A549 (cell line): ENCODE data around the gene H6PD. TPM values are rescaled to one million over a fixed set of nuclear protein-coding genes. Genes with fewer than 3 reads are reported as not detected.

Experiments used
- ATAC-seq, 2 experiments: fragments of 200-7000 bp in 1 of 2; fragments of >200 bp in 1 of 2; cut with Nextera tagmentation in 1 of 2; cut with Tn5 transposase in 1 of 2; 3 replicates each; pipeline versions ENCODE4 v1.8.0 to v1.9.1; 2018 to 2020; ENCODE audit warnings: mild to moderate bottlenecking in 1 of 2, moderate library complexity in 1 of 2
- CTCF ChIA-PET: fragments of 300-600 bp; sonication (Branson Sonifier 250); formaldehyde crosslinking; extraction: SDS; loops from one replicate; lab custom pipeline; 2021; ENCODE audit warnings: antibody characterized with exemption, inconsistent platforms; lab: Yijun Ruan, JAX
- POLR2A ChIA-PET: fragments of 350-600 bp; formaldehyde crosslinking; extraction: SDS; loops from one replicate; lab custom pipeline; 2021; ENCODE audit warnings: antibody characterized with exemption, inconsistent platforms; lab: Yijun Ruan, JAX
- DNase-seq, 2 experiments: peaks; one replicate each; pipeline versions ENCODE4 v3.0.0 to v3.0.0-alpha.2; 2011 to 2016; ENCODE audit warnings: low read depth in 1 of 2, low spot score in 1 of 2
- FAIRE-seq: peaks from 2 replicates; lab custom pipeline; 2011; peaks lifted over from hg19 to GRCh38; lab: Jason Lieb, UNC
- H3K27ac ChIP-seq, 2 experiments: fragments of >200 bp; sonication (Bioruptor Twin); formaldehyde crosslinking; 3 replicates each; pipeline ENCODE4 v1.5.1; 2016 to 2017
- H3K4me1 ChIP-seq: fragments of >200 bp; sonication (Bioruptor Twin); formaldehyde crosslinking; 3 replicates; pipeline ENCODE4 v1.6.1; 2016
- H3K4me2 ChIP-seq: fragments of >200 bp; sonication (Bioruptor Twin); formaldehyde crosslinking; 3 replicates; pipeline ENCODE4 v1.6.1; 2016
- H3K4me3 ChIP-seq: fragments of >200 bp; sonication (Bioruptor Twin); formaldehyde crosslinking; 3 replicates; pipeline ENCODE4 v1.5.1; 2016
- H3K9me3 ChIP-seq: fragments of >200 bp; sonication (Bioruptor Twin); formaldehyde crosslinking; 3 replicates; pipeline ENCODE4 v1.6.1; 2016
- BCL3 ChIP-seq: fragments of >200 bp; sonication (Bioruptor Twin); formaldehyde crosslinking; IDR thresholded peaks from 3 replicates; pipeline ENCODE4 v1.6.1; 2016
- BHLHE40 ChIP-seq: IDR thresholded peaks from 2 replicates; pipeline ENCODE4 v1.6.1; 2012; ENCODE audit warnings: low read depth, low read length, inconsistent platforms
- CEBPB ChIP-seq, 2 experiments: fragments of >200 bp in 1 of 2; sonication (Bioruptor Twin) in 1 of 2; formaldehyde crosslinking in 1 of 2; IDR thresholded peaks; 2 replicates each; pipeline ENCODE4 v1.6.1; 2012 to 2016
- CHD2 ChIP-seq: fragments of 150-350 bp; IDR thresholded peaks from 2 replicates; pipeline ENCODE4 v1.6.1; 2014; ENCODE audit warnings: low read length; ENCODE audit not compliant: partially characterized antibody
- ESRRA ChIP-seq: fragments of 150-350 bp; IDR thresholded peaks from 2 replicates; pipeline ENCODE4 v1.6.1; 2014; ENCODE audit warnings: mild to moderate bottlenecking, low read length, borderline replicate concordance
- FOSB ChIP-seq: fragments of 250-450 bp; sonication (Bioruptor Pico); IDR thresholded peaks from 2 replicates; pipeline ENCODE4 v1.5.0; 2020; ENCODE audit warnings: mild to moderate bottlenecking, moderate library complexity
- FOSL2 ChIP-seq, 2 experiments: fragments of 450-650 bp in 1 of 2; fragments of >200 bp in 1 of 2; sonication (Bioruptor Twin) in 1 of 2; formaldehyde crosslinking; IDR thresholded peaks; 2 replicates each; pipeline versions ENCODE4 v1.5.0 to v1.6.1; 2016 to 2020; ENCODE audit warnings: mild to moderate bottlenecking in 1 of 2, moderate library complexity in 1 of 2
- GATA3 ChIP-seq: IDR thresholded peaks from 2 replicates; pipeline ENCODE4 v1.6.1; 2012; ENCODE audit warnings: borderline replicate concordance
- HOXB13 ChIP-seq: fragments of 250-450 bp; sonication (Bioruptor Pico); IDR thresholded peaks from 2 replicates; pipeline ENCODE4 v1.5.0; 2020; ENCODE audit warnings: low read depth, mild to moderate bottlenecking, moderate library complexity
- HOXB5 ChIP-seq: fragments of 250-450 bp; sonication (Bioruptor Pico); IDR thresholded peaks from 2 replicates; pipeline ENCODE4 v1.5.0; 2020; ENCODE audit warnings: mild to moderate bottlenecking, moderate library complexity
- JUN ChIP-seq, 2 experiments: fragments of >200 bp; sonication (Bioruptor Twin); formaldehyde crosslinking; IDR thresholded peaks; 2 replicates in 1 of 2; 3 replicates in 1 of 2; pipeline ENCODE4 v1.6.1; 2016 to 2017
- JUNB ChIP-seq: fragments of >200 bp; sonication (Bioruptor Twin); formaldehyde crosslinking; IDR thresholded peaks from 2 replicates; pipeline ENCODE4 v1.6.1; 2016
- MAFK ChIP-seq: fragments of 450-650 bp; IDR thresholded peaks from 2 replicates; pipeline ENCODE4 v1.6.1; 2014; ENCODE audit not compliant: partially characterized antibody
- MAX ChIP-seq: IDR thresholded peaks from 2 replicates; pipeline ENCODE4 v1.6.1; 2012
- NFE2L2 ChIP-seq: fragments of 150-350 bp; conservative IDR thresholded peaks from 2 replicates; pipeline ENCODE4 v1.6.1; 2014; ENCODE audit warnings: low read length
- NPAS2 ChIP-seq: fragments of 250-450 bp; sonication (Bioruptor Pico); IDR thresholded peaks from 2 replicates; pipeline ENCODE4 v1.8.0; 2022; ENCODE audit warnings: mild to moderate bottlenecking, moderate library complexity, borderline replicate concordance
- POLR2A ChIP-seq: IDR thresholded peaks from 2 replicates; pipeline ENCODE4 v1.6.1; 2012; ENCODE audit warnings: mild to moderate bottlenecking, low read length
- POLR2AphosphoS2 ChIP-seq: conservative IDR thresholded peaks from 2 replicates; pipeline ENCODE4 v1.6.1; 2012; ENCODE audit warnings: low read length, improper control_type of control experiment, inconsistent platforms
- RAD21 ChIP-seq, 2 experiments: fragments of >200 bp in 1 of 2; sonication (Bioruptor Twin) in 1 of 2; formaldehyde crosslinking in 1 of 2; IDR thresholded peaks in 1 of 2; conservative IDR thresholded peaks in 1 of 2; 2 replicates in 1 of 2; 3 replicates in 1 of 2; pipeline ENCODE4 v1.6.1; 2012 to 2018; ENCODE audit warnings: inconsistent platforms in 1 of 2
- RARB ChIP-seq: fragments of 250-450 bp; sonication (Bioruptor Pico); IDR thresholded peaks from 2 replicates; pipeline ENCODE4 v1.8.0; 2021; ENCODE audit warnings: mild to moderate bottlenecking, moderate library complexity
- RFX5 ChIP-seq: fragments of 450-650 bp; IDR thresholded peaks from 2 replicates; pipeline ENCODE4 v1.7.1; 2014; ENCODE audit warnings: antibody characterized with exemption, mild to moderate bottlenecking, moderate library complexity
- ZC3H11A ChIP-seq: fragments of 450-650 bp; IDR thresholded peaks from 2 replicates; pipeline ENCODE4 v1.6.1; 2014; ENCODE audit warnings: antibody characterized with exemption, mild to moderate bottlenecking
- ZFP36 ChIP-seq: fragments of 450-650 bp; IDR thresholded peaks from 2 replicates; pipeline ENCODE4 v1.6.1; 2014; ENCODE audit warnings: borderline replicate concordance; ENCODE audit not compliant: partially characterized antibody
- WGBS: methylation state at CpG from one replicate; pipeline ENCODE4 v1.1.6; 2017; ENCODE audit errors: missing lambda C conversion rate; 5-methylcytosine and 5-hydroxymethylcytosine counted together
- polyA plus RNA-seq, 4 experiments: library from polyadenylated mRNA; depleted of rRNA in 3 of 4; stranded (reverse); fragments of >200 nt; fragmentation: RNase III in 1 of 4; extraction: RNeasy Plus Mini Kit Qiagen cat#74134 plus additional on column Dnase treatment in 1 of 4; gene quantifications; 2 replicates in 3 of 4; 3 replicates in 1 of 4; pipeline ENCODE4 v1.2.3, GENCODE V29; 2011 to 2017
- TF ChIP-seq, protein P1 (sequence below): IDR thresholded peaks from 2 replicates; pipeline ENCODE4 v1.6.1; 2012
- TF ChIP-seq, protein P2 (sequence below): fragments of 250-450 bp; sonication (Bioruptor Pico); IDR thresholded peaks from 2 replicates; pipeline ENCODE4 v1.5.0; 2021; ENCODE audit warnings: mild to moderate bottlenecking, moderate library complexity, borderline replicate concordance

The H6PD gene
- polyA plus RNA-seq, 2 of the 4 experiments (the other 2 are of a cell fraction) = 6.0 to 7.9 TPM

DNA sequence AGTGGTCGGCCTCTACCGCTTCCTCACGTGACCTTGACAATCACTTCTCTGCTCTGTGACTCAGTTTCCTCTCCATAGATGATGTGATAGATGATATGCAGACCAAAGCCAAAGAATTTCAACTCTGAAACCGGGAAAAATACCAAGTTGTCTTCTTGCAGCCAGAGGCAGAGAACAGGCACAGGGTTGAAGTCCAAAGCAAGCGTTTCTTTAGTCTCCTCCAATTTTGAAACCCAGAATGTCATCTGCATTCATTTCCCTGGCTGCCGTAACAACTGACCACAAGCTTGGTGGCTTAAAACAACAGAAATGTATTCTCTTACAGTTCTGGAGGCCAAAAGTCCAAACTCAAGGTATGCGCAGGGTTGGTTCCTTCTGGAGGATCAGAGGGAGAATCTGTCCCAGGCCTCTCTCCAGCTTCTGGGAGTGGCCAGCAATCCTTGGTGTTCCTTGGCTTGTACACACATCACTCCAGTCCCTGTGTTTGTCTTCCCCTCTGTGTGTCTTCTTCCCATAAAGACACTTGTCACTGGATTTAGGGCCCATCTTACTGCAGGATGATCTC is 30.3 kb upstream of the H6PD start:
- Histone ChIP-seq H3K4me1 (no peaks in the 10 kb centered on the region; the same call in 2 of the 3 replicates), H3K4me2 (no peak overlapping the region), H3K27ac (no peak overlapping the region), H3K4me3 (no peak overlapping the region), H3K9me3 (no peaks in the 10 kb centered on the region)
- TF ChIP-seq BHLHE40 (no peak), FOSL2 (IDR thresholded peaks at IDR 0.05) (no peak), FOSL2 (CRISPR knock-in tag; IDR thresholded peaks at IDR 0.05) (no peak), FOSB (no peak), CHD2 (no peak), ZC3H11A (no peak), MAFK (no peak), CEBPB (IDR thresholded peaks at IDR 0.05) (no peak), POLR2AphosphoS2 (no peak), HOXB5 (CRISPR knock-in tag) (no peak)
- ATAC-seq = no peak; a peak in 1 of 6 replicates
- DNase-seq = no peak
- FAIRE-seq = no peak
- POLR2A ChIA-PET = no interaction called here
- WGBS = 70% methylated on average over 7 of the region's 7 CpGs
- CTCF ChIA-PET = interaction anchor here (1.3 kb wide), 1 partner anchor 94 kb away, joined by 4 read pairs; no protein-coding TSS in a partner anchor

- no peaks in the 10 kb centered on the region; the same call in 2 of the 3 replicates for H3K4me1 ChIP-seq
Measured at GRCh38 chr1:9207086-9207485, 27.5 kb upstream of the H6PD start.

GRCh38 chr1:9207715-9208114 is 26.9 kb upstream of the H6PD start:
- ChIA-PET POLR2A (no interaction called here), CTCF (interaction anchor here (0.7 to 1.9 kb wide), 4 partner anchors 11 to 289 kb away, joined by 3 to 5 read pairs (median 4); no protein-coding TSS in a partner anchor)
- H3K27ac ChIP-seq = no peak overlapping the region
- TF ChIP-seq JUN (IDR thresholded peaks at IDR 0.05) = no peak
- TF ChIP-seq, protein P1, sequence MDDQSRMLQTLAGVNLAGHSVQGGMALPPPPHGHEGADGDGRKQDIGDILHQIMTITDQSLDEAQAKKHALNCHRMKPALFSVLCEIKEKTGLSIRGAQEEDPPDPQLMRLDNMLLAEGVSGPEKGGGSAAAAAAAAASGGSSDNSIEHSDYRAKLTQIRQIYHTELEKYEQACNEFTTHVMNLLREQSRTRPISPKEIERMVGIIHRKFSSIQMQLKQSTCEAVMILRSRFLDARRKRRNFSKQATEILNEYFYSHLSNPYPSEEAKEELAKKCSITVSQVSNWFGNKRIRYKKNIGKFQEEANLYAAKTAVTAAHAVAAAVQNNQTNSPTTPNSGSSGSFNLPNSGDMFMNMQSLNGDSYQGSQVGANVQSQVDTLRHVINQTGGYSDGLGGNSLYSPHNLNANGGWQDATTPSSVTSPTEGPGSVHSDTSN = no peak
- TF ChIP-seq ZFP36 = no peak
- no peak for TF ChIP-seq NFE2L2
- TF ChIP-seq JUNB = no peak
- TF ChIP-seq, protein P2, sequence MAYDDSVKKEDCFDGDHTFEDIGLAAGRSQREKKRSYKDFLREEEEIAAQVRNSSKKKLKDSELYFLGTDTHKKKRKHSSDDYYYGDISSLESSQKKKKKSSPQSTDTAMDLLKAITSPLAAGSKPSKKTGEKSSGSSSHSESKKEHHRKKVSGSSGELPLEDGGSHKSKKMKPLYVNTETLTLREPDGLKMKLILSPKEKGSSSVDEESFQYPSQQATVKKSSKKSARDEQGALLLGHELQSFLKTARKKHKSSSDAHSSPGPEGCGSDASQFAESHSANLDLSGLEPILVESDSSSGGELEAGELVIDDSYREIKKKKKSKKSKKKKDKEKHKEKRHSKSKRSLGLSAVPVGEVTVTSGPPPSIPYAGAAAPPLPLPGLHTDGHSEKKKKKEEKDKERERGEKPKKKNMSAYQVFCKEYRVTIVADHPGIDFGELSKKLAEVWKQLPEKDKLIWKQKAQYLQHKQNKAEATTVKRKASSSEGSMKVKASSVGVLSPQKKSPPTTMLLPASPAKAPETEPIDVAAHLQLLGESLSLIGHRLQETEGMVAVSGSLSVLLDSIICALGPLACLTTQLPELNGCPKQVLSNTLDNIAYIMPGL (CRISPR knock-in tag) = no peak
- FAIRE-seq = no peak
- H3K4me3 ChIP-seq = no peak overlapping the region
- no peak for DNase-seq
- no peaks in the 10 kb centered on the region for H3K9me3 ChIP-seq
- 97% methylated on average over 5 of the region's 5 CpGs for WGBS
- no peaks in the 10 kb centered on the region for H3K4me1 ChIP-seq
- ATAC-seq = no peak
- H3K4me2 ChIP-seq = no peak overlapping the region

More at GRCh38 chr1:9207086-9207485, 27.5 kb upstream of the H6PD start:
- H3K4me3 ChIP-seq = no peak overlapping the region
- TF ChIP-seq POLR2AphosphoS2 (no peak), ZFP36 (no peak), FOSB (no peak), ESRRA (no peak), GATA3 (no peak), MAX (no peak), CEBPB (IDR thresholded peaks at IDR 0.05) (no peak), HOXB13 (CRISPR knock-in tag) (no peak), NPAS2 (CRISPR knock-in tag) (no peak), POLR2A (no peak), RAD21 (conservative IDR thresholded peaks at IDR 0.05 in 1 of 2, IDR thresholded peaks at IDR 0.05 in 1 of 2) (no peak), BCL3 (no peak), RARB (CRISPR knock-in tag) (no peak), ZC3H11A (no peak), NFE2L2 (no peak), RFX5 (no peak)
- TF ChIP-seq, all 56 proteins: peak for 0
- ChIA-PET POLR2A (no interaction called here), CTCF (interaction anchor here (0.8 to 1.9 kb wide), 3 partner anchors 11 to 202 kb away, joined by 3 to 5 read pairs (median 4); no protein-coding TSS in a partner anchor)
- Histone ChIP-seq H3K27ac (no peak overlapping the region), H3K9me3 (no peaks in the 10 kb centered on the region), H3K4me2 (no peak overlapping the region)
- 45% methylated on average over 5 of the region's 5 CpGs for WGBS
- DNase-seq (no peak), FAIRE-seq (no peak), ATAC-seq (no peak)
